Cardiac muscle cell (in vitro differentiated cells and primary cell): Measurements from ENCODE around the gene NIN. TPM values are rescaled to one million over a fixed set of nuclear protein-coding genes. Genes with fewer than 3 reads are reported as not detected.
"Not testable (repeated sequence)": the region's sequence is repeated elsewhere in the genome, so short reads cannot be mapped to it uniquely, and the experiment has no call there.

ENCODE experiments used
- DNase-seq, 2 donors: peaks; one replicate each; pipeline versions ENCODE4 v3.0.0 to v3.0.0-alpha.2; 2010 to 2017; ENCODE audit warnings: low read depth in 1 of 2, low spot score in 1 of 2
- H3K27ac ChIP-seq: fragments of 200-600 bp; sonication (generic); 2 replicates; pipeline ENCODE4 v1.5.1; 2016
- H3K27me3 ChIP-seq: fragments of 200-600 bp; sonication (generic); 2 replicates; pipeline ENCODE4 v1.6.0; 2016; ENCODE audit warnings: control low read depth
- H3K36me3 ChIP-seq: fragments of 200-600 bp; sonication (generic); 2 replicates; pipeline ENCODE4 v1.5.1; 2016; ENCODE audit warnings: control low read depth
- H3K4me1 ChIP-seq: fragments of 200-600 bp; sonication (generic); 2 replicates; pipeline ENCODE4 v1.8.1; 2017; ENCODE audit warnings: low read depth, mild to moderate bottlenecking, mixed run types
- H3K4me3 ChIP-seq: fragments of 200-600 bp; sonication (generic); 2 replicates; pipeline ENCODE4 v1.5.1; 2016; ENCODE audit warnings: mild to moderate bottlenecking
- H3K9me3 ChIP-seq: fragments of 200-600 bp; sonication (generic); 2 replicates; pipeline ENCODE4 v1.5.1; 2017; ENCODE audit warnings: low read depth, mild to moderate bottlenecking, control low read depth
- polyA plus RNA-seq: library from polyadenylated mRNA; unstranded; fragments of >200 nt; fragmentation: Nextera tagmentation; extraction: Ambion mirVana; gene quantifications from 2 replicates; pipeline ENCODE4 v1.2.1, GENCODE V29; 2016
- total RNA-seq: library from RNA; depleted of rRNA; stranded (reverse); fragments of >200 nt; gene quantifications from 2 replicates; pipeline ENCODE4 v1.2.3, GENCODE V29; 2016
- TF ChIP-seq, protein P1 (sequence below): IDR thresholded peaks from 2 replicates; pipeline ENCODE4 v1.5.1; 2012; ENCODE audit warnings: low read depth, mild to moderate bottlenecking, low read length

NIN gene
- total and polyA plus RNA-seq, 2 experiments from 2014 or later: 12.1 to 35.5 TPM

DNA sequence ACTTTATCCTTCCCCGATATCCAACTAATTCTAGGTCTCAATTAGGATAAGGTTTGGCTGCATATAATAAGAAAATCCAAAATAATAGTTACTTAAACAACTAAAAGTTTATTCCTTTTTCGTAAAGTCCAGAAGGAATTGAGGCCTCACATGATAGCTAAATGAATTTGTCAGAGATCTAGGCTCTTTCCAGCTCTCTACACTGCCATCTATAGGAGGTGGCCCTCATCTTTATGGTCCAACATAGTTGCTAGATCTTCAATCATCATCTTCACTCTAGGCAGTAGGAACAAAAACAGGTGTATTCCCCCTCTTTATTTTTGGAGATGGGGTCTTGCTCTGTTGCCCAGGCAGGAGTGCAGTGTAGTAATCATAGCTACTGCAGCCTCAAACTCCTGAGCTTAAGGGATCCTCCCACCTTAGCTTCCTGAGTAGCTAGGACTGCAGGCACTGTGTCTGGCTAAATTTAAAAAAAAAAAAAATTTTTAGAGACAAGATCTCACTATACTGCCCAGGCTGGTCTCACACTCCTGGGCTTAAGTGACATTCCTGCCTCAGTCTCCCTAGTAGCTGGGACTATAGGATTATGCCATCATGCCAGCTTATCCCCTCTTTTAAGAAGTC is 116.4 kb downstream of the NIN start:
- no peaks in the 10 kb centered on the region for H3K36me3 ChIP-seq
- peak; percentile 54 to 70 for DNase-seq
- H3K4me1 ChIP-seq: no peaks in the 10 kb centered on the region
- no peaks in the 10 kb centered on the region for H3K27me3 ChIP-seq
- no peaks in the 10 kb centered on the region for H3K9me3 ChIP-seq
- no peak overlapping the region for H3K4me3 ChIP-seq
- TF ChIP-seq, protein P1, sequence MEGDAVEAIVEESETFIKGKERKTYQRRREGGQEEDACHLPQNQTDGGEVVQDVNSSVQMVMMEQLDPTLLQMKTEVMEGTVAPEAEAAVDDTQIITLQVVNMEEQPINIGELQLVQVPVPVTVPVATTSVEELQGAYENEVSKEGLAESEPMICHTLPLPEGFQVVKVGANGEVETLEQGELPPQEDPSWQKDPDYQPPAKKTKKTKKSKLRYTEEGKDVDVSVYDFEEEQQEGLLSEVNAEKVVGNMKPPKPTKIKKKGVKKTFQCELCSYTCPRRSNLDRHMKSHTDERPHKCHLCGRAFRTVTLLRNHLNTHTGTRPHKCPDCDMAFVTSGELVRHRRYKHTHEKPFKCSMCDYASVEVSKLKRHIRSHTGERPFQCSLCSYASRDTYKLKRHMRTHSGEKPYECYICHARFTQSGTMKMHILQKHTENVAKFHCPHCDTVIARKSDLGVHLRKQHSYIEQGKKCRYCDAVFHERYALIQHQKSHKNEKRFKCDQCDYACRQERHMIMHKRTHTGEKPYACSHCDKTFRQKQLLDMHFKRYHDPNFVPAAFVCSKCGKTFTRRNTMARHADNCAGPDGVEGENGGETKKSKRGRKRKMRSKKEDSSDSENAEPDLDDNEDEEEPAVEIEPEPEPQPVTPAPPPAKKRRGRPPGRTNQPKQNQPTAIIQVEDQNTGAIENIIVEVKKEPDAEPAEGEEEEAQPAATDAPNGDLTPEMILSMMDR: peak; percentile 80
- no peak overlapping the region for H3K27ac ChIP-seq

DNA sequence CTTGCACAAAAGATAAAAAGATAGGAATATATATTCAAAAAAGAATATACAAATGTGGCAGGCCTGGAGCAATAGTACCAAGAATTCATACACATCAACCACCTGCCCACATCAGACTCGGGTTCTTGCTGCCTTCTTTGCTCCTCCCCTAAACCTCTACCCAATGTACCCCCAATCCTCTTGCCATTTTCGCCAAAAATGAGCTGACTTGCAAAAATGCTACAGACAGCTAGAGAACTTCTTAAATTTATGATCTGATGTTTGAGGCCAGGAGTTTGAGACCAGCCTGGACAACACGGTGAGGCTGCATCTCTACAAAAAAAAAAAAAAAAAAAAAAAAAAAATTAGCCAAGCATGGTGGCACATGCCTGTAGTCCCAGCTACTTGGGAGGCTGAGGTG is 119.9 kb downstream of the NIN start:
- no peak overlapping the region for H3K4me3 ChIP-seq
- DNase-seq: no peak
- no peaks in the 10 kb centered on the region for H3K4me1 ChIP-seq
- TF ChIP-seq, protein P1: no peak
- no peaks in the 10 kb centered on the region for H3K9me3 ChIP-seq
- H3K27ac ChIP-seq: no peak overlapping the region
- H3K27me3 ChIP-seq: no peaks in the 10 kb centered on the region
- no peaks in the 10 kb centered on the region for H3K36me3 ChIP-seq

DNA sequence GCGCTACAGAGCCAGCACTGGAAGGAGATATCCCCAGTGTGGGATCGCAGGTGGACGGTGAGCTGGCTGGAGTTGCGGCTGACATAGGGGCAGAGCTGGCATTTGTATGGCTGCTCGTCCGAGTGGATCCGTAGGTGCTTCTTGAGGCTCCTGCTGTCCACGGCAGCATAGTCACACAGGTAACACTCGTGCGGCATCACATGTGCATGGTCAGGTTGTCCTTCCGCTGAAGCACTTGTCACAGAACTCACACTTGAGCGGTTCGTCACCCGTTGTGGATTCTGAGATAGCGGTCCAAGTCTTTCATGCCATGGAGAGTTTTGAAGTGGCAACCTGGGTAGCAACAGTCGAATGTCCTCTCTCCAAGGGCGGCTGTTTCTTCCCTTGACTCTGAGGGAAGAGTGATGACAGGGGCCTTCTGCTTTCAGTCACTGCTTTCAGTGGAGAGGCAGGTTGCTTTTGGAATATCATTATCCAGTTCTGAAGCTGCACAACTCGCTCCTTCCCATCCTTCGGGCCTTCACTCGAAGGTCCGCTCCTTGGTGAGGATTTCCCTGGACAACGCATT is 125.9 kb downstream of the NIN start:
- H3K36me3 ChIP-seq: no peaks in the 10 kb centered on the region
- H3K4me3 ChIP-seq: no peak overlapping the region
- no peaks in the 10 kb centered on the region for H3K27me3 ChIP-seq
- TF ChIP-seq, protein P1: no peak
- H3K9me3 ChIP-seq: no peaks in the 10 kb centered on the region
- peaks cover 5% of the 10 kb centered on the region for H3K4me1 ChIP-seq
- peak in 1 of 2 donors; percentile 86 for DNase-seq
- peak overlapping the region; percentile 69 for H3K27ac ChIP-seq

DNA sequence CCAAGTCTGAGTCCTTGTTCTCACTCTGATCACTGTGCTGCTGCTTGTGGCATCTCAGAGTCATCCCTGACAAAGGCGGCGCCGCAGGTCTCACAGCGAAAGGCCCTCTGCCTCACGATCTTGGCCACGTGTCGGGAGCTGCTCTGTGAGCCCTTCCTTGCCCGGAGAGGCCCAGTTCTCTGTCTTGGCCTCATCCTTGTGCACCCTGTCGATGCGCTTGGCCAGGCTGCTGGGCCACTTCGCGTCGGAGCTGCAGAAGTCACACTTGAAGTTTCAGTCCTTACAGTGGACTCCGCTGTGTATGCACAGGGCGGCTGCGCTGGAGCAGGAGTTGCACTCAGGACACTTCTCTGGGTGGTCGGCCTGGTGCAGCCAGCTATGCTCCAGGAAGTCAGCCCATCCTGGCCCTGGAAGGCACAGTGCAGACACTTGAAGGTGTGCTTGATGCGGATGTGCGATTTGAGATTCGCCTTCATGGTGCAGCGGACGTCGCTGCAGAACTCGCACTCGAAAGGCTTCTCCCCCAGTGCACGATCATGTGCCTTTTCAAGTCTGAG is 126.4 kb downstream of the NIN start:
- no peak overlapping the region for H3K4me3 ChIP-seq
- peaks cover 5% of the 10 kb centered on the region for H3K4me1 ChIP-seq
- no peaks in the 10 kb centered on the region for H3K36me3 ChIP-seq
- no peak for DNase-seq
- TF ChIP-seq, protein P1: no peak
- no peaks in the 10 kb centered on the region for H3K27me3 ChIP-seq
- H3K9me3 ChIP-seq: no peaks in the 10 kb centered on the region
- H3K27ac ChIP-seq: no peak overlapping the region

DNA sequence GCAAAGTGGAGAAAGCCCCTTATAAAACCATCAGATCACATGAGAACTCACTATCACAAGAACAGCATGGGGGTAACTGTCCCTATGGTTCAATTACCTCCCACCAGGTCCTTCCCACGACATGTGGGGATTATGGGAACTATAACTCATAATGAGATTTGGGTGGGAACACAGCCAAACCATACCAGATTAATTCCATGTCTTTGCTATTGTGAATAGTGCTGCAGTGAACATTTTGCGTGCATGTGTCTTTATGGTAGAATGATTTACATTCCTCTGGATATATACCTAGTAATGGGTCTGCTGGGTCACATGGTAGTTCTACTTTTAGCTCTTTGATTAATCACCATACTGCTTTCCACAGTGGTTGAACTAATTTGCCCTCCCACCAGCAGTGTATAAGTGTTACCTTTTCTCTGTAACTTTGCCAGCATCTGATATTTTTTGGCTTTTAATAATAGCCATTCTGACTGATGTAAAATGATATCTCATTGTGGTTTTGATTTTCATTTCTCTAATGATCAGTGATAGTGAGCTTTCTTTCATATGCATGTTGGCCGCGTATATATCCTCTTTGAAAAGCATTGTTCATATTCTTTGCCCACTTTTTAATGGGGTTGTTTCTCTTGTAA is 133.2 kb downstream of the NIN start:
- no peaks in the 10 kb centered on the region for H3K4me1 ChIP-seq
- H3K27me3 ChIP-seq: no peaks in the 10 kb centered on the region
- TF ChIP-seq, protein P1: no peak
- no peaks in the 10 kb centered on the region for H3K9me3 ChIP-seq
- no peak overlapping the region for H3K4me3 ChIP-seq
- no peaks in the 10 kb centered on the region for H3K36me3 ChIP-seq
- no peak overlapping the region for H3K27ac ChIP-seq
- no peak for DNase-seq

DNA sequence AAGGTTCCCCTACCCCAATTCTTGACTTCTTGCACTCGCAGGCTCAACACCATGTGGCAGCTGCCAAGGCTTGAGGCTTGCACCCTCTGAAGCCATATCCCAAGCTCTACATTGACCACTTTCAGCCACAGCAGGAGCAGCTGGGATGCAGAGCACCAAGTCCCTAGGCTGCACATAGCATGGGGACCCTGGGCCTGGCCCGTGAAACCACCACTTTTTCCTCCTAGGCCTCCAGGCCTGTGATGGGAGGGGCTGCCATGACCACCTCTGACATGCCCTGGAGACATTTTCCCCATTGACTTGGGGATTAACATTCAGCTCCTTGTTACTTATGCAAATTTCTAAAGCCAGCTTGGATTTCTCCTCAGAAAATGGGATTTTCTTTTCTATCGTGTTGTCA is 136.7 kb downstream of the NIN start:
- DNase-seq, H3K4me3 ChIP-seq, H3K27ac ChIP-seq, H3K9me3 ChIP-seq, H3K36me3 ChIP-seq, H3K27me3 ChIP-seq, H3K4me1 ChIP-seq: not testable (repeated sequence)
